C4-2B (cell line): ENCODE measurements around the gene FAM177A1.

ENCODE experiments used
- H3K27ac ChIP-seq: fragments of 450-650 bp; 2 replicates; pipeline ENCODE4 v1.5.1; 2017
- ZFX ChIP-seq: fragments of 450-650 bp; IDR thresholded peaks from 2 replicates; pipeline ENCODE4 v1.6.1; 2017
- TF ChIP-seq, protein P1 (sequence below): fragments of 450-650 bp; conservative IDR thresholded peaks from 2 replicates; pipeline ENCODE4 v1.5.1; 2017; ENCODE audit warnings: mild to moderate bottlenecking

The FAM177A1 gene

DNA sequence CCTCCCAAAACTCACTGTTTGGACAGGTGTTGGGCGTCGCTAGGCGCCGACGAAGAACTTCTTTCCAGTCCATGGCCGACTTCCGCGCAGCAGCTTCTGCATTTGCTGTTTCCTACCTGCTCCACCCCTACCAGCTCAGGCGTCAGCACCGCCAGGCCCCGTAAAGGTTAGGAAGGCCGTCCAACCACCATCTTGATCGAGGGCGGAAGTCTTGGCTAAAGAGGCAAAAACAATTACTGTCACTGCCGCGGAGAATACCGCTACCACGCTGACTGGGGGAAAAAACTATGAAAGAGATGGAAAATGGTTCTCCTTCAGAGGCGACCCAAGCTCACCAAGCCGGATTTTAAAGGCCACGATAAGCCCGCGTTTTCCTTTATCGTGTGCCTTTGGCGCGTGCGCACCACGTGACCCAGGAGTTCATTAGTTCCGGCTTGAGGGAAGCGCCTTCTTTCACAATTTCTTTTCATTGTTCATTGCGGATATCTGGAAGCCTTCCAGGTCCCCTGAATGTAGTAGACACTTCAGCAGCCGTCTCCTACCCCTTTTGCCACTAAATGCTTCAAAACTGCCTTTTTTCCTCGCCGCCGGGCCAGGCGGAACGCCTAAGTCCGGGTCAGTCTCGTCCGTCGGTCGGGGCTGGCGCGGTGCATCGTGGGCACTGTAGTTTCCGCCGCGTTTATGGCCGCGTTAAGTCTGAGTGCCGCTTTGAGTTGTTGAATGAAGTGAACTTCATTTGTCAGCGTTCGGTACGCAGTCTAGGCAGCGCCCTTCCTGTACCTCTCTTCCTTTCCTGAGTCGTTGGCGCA lies 76.0 kb downstream of the FAM177A1 start, which contains the start of the genes PPP2R3C and PRORP:
Gene PPP2R3C (minus strand): TSS at position 104 of the 809 bp plus-strand sequence. CDS start 31 bp downstream, at position 73.
Gene PRORP (plus strand): TSS at position 666 of the 809 bp plus-strand sequence. CDS start 694 bp downstream, outside the sequence.
- TF ChIP-seq ZFX: peak; percentile 21; the same call in 1 of the 2 replicates
- TF ChIP-seq, protein P1, sequence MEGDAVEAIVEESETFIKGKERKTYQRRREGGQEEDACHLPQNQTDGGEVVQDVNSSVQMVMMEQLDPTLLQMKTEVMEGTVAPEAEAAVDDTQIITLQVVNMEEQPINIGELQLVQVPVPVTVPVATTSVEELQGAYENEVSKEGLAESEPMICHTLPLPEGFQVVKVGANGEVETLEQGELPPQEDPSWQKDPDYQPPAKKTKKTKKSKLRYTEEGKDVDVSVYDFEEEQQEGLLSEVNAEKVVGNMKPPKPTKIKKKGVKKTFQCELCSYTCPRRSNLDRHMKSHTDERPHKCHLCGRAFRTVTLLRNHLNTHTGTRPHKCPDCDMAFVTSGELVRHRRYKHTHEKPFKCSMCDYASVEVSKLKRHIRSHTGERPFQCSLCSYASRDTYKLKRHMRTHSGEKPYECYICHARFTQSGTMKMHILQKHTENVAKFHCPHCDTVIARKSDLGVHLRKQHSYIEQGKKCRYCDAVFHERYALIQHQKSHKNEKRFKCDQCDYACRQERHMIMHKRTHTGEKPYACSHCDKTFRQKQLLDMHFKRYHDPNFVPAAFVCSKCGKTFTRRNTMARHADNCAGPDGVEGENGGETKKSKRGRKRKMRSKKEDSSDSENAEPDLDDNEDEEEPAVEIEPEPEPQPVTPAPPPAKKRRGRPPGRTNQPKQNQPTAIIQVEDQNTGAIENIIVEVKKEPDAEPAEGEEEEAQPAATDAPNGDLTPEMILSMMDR: no peak
- H3K27ac ChIP-seq: peak within 1 kb of the TSS; percentile 89

DNA sequence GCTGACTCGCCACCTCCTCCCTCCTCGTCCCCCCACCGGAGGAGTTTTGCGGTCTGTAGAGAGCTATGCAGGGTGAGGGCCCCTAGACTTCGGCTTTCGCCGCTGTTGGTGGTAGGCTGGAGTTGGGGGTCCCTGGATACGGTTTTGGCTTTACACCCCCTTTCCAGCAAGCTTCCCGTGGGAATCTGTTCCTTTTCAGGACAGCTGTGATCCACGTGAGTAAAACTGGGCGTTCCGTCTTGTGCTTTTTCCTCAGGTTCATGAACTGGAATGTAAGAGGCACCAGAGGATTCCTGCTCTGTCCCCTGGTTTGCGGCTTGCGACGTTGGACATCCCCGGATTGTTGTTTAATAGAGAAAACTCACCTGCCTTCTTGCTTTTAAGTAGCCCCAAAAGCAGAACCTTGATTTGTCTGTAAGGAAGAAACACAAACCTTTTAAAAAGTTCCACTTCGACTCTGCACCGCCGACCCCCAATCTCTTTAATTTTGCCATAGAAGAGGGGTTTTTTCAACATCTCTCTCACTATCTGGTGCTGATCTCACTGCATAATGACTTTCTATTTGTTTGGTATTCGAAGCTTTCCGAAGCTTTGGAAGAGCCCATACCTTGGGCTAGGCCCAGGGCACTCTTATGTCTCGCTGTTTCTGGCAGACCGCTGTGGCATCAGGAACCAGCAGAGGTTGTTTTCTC lies 76.8 kb downstream of the FAM177A1 start:
- H3K27ac ChIP-seq: peak overlapping the region; percentile 89
- TF ChIP-seq ZFX: peak; percentile 5; the same call in 1 of the 2 replicates
- TF ChIP-seq, protein P1: no peak

DNA sequence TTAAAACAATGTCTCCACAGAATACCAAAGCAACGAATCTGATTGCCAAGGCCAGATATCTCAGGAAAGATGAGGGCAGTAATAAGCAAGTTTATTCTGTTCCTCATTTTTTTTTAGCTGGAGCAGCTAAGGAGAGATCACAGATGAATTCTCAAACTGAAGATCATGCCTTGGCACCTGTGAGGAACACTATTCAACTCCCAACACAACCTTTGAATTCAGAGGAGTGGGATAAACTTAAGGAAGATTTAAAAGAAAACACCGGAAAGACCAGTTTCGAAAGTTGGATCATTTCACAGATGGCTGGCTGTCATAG lies 77.3 kb downstream of the FAM177A1 start:
- peak overlapping the region; percentile 89; the same call in 1 of the 2 replicates for H3K27ac ChIP-seq
- TF ChIP-seq ZFX: no peak
- TF ChIP-seq, protein P1: no peak

DNA sequence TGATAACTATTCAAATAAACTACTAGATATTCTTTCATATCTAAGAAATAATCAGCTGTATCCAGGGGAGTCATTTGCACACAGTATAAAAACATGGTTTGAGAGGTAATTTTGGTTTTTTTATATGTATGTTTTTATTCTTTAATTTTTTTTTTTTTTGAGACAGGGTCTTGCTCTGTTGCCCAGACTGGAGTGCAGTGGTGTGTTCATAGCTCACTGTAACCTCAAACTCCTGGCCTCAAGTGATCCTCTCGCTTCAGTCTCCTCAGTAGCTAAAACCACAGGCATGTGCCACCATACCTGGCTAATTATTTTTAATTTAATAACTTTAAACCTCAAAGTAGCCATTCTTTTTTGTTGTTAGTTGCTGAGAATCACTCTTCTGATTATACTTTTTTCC lies 78.1 kb downstream of the FAM177A1 start:
- no peak overlapping the region for H3K27ac ChIP-seq
- no peak for TF ChIP-seq ZFX
- TF ChIP-seq, protein P1: no peak
